Stimulated activated naive CD8-positive, alpha-beta T cell treated with anti-CD3 and anti-CD28 coated beads, Interleukin-15, Interleukin-2, amounts not matched to agents 100 ng/mL and 50 ng/mL, for 24 hours (primary cell): ENCODE measurements around the gene TACC3.
A peak's percentile ranks its signal among the peaks of the same experiment; 100 is the strongest.

Source experiments
- H3K27ac Mint-ChIP-seq: one replicate; pipeline ENCODE4 v1.8.0; 2021; ENCODE audit warnings: mild to moderate bottlenecking, mixed read lengths
- H3K27me3 Mint-ChIP-seq: one replicate; pipeline ENCODE4 v1.8.0; 2021; ENCODE audit warnings: mixed read lengths
- H3K36me3 Mint-ChIP-seq: one replicate; pipeline ENCODE4 v1.8.0; 2021; ENCODE audit warnings: low read depth, mixed read lengths
- H3K4me1 Mint-ChIP-seq: one replicate; pipeline ENCODE4 v1.8.0; 2021; ENCODE audit warnings: low read depth, mixed read lengths
- H3K4me3 Mint-ChIP-seq: one replicate; pipeline ENCODE4 v1.8.0; 2021; ENCODE audit warnings: mild to moderate bottlenecking, mixed read lengths
- H3K9me3 Mint-ChIP-seq: one replicate; pipeline ENCODE4 v1.8.0; 2021; ENCODE audit warnings: mixed read lengths

TACC3 gene

GRCh38 chr4:1721003-1721665 is at the start of gene TACC3, which contains the start of gene TMEM129:
Gene TACC3, plus strand, starts transcription at chr4:1721521. Its CDS starts 1,901 bp downstream, at chr4:1723422.
Gene TMEM129, minus strand, starts transcription at chr4:1721323. Its CDS starts 486 bp downstream, at chr4:1720837.
- no peaks in the 10 kb centered on the region for H3K27me3 Mint-ChIP-seq
- no peaks in the 10 kb centered on the region for H3K9me3 Mint-ChIP-seq
- H3K4me3 Mint-ChIP-seq, result peak within 1 kb of the TSS; percentile 96
- H3K36me3 Mint-ChIP-seq, result peaks cover 42% of the 10 kb centered on the region
- peak within 1 kb of the TSS; percentile 94 for H3K27ac Mint-ChIP-seq
- H3K4me1 Mint-ChIP-seq, result peaks cover 53% of the 10 kb centered on the region

GRCh38 chr4:1673671-1674070 is 47.6 kb upstream of the TACC3 start:
- H3K9me3 Mint-ChIP-seq, result no peaks in the 10 kb centered on the region
- H3K27ac Mint-ChIP-seq, result no peak overlapping the region
- no peaks in the 10 kb centered on the region for H3K36me3 Mint-ChIP-seq
- H3K4me1 Mint-ChIP-seq, result no peaks in the 10 kb centered on the region
- no peaks in the 10 kb centered on the region for H3K27me3 Mint-ChIP-seq
- no peak overlapping the region for H3K4me3 Mint-ChIP-seq

DNA sequence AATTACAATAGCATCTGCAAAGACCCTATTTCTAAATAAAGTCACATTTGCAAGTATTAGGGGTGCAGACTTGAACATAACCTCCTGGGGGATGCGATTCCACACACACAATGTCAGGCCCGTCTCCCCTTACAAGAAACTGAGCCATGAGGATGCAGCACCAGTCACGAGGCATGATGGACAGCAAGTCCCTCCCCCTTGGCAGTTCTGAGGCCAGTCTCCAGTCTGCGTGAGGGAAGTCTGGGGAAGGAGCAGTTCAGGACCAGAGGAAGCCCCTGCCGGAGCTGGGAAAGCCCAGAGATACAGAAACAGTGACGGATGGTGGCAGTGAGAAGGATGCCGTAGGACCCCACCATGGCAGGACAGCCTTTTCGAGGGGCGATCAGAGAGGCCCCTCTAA is 46.6 kb upstream of the TACC3 start:
- H3K4me1 Mint-ChIP-seq, result no peaks in the 10 kb centered on the region
- H3K36me3 Mint-ChIP-seq, result no peaks in the 10 kb centered on the region
- H3K27me3 Mint-ChIP-seq, result no peaks in the 10 kb centered on the region
- no peak overlapping the region for H3K4me3 Mint-ChIP-seq
- H3K27ac Mint-ChIP-seq, result no peak overlapping the region
- no peaks in the 10 kb centered on the region for H3K9me3 Mint-ChIP-seq

DNA sequence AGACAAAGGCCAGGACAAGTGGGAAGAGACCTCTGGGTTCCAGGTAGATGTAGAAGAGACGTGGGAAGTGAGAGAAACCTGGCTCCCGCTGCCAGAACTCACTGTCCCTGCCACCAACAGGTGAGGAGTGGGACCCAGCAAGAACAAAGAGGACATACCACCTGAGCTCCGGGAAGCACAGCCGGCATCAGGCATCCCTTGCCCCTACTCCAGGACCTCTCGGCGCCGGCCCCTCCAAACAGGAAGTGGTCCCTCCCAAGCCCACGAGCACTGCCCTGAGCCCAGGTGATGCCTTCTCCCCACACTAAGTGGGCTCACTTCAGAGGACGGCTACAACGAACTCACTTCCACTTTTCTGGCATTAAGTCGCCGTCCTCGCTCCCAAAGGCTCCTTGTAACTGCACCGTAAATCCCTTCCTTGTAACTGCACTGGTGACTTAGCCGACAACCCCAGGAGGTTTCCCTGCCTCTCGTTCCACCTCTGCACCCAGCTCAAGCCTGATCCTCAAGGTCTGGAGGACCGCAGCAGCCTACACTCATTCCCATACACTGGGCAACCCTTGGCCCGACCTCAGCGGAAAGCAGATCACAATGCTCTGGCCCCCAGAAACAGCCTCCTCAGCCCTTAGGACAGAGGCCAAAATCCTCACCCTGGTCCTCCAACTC is 46.1 kb upstream of the TACC3 start:
- no peaks in the 10 kb centered on the region for H3K4me1 Mint-ChIP-seq
- no peaks in the 10 kb centered on the region for H3K9me3 Mint-ChIP-seq
- H3K4me3 Mint-ChIP-seq, result no peak overlapping the region
- H3K36me3 Mint-ChIP-seq, result no peaks in the 10 kb centered on the region
- no peaks in the 10 kb centered on the region for H3K27me3 Mint-ChIP-seq
- H3K27ac Mint-ChIP-seq, result no peak overlapping the region

GRCh38 chr4:1675802-1676137 is 45.6 kb upstream of the TACC3 start:
- Mint-ChIP-seq H3K9me3 (no peaks in the 10 kb centered on the region), H3K36me3 (no peaks in the 10 kb centered on the region), H3K4me3 (no peak overlapping the region), H3K4me1 (no peaks in the 10 kb centered on the region), H3K27ac (no peak overlapping the region), H3K27me3 (no peaks in the 10 kb centered on the region)

GRCh38 chr4:1676605-1677525 is 44.5 kb upstream of the TACC3 start:
- Mint-ChIP-seq H3K27me3 (no peaks in the 10 kb centered on the region), H3K4me3 (no peak overlapping the region), H3K4me1 (no peaks in the 10 kb centered on the region), H3K9me3 (no peaks in the 10 kb centered on the region), H3K27ac (no peak overlapping the region), H3K36me3 (no peaks in the 10 kb centered on the region)

DNA sequence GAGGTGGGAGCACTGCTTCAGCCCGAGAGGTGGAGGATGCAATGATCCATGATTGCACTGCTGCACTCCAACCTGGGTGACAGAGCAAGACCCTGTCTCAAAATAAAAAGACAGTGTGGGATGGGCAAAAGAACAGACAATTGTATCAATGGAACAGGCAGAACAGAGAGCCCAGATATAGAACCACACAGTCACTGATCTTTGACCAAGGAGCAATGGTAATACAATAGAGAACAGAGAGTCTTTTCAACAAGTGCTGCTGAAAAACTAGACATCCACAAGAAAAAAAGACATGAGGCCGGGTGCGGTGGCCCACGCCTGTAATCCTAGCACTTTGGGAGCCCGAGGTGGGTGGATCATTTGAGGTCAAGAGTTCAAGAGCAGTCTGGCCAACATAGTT is 43.1 kb upstream of the TACC3 start:
- H3K9me3 Mint-ChIP-seq, result no peaks in the 10 kb centered on the region
- H3K4me3 Mint-ChIP-seq, result no peak overlapping the region
- H3K27ac Mint-ChIP-seq, result no peak overlapping the region
- peaks cover 1% of the 10 kb centered on the region for H3K27me3 Mint-ChIP-seq
- peaks cover 9% of the 10 kb centered on the region for H3K4me1 Mint-ChIP-seq
- no peaks in the 10 kb centered on the region for H3K36me3 Mint-ChIP-seq

GRCh38 chr4:1682860-1683259 is 38.5 kb upstream of the TACC3 start:
- no peaks in the 10 kb centered on the region for H3K36me3 Mint-ChIP-seq
- peaks cover 3% of the 10 kb centered on the region for H3K27me3 Mint-ChIP-seq
- H3K4me1 Mint-ChIP-seq, result peaks cover 13% of the 10 kb centered on the region
- peak overlapping the region; percentile 79 for H3K27ac Mint-ChIP-seq
- peak overlapping the region; percentile 82 for H3K4me3 Mint-ChIP-seq
- no peaks in the 10 kb centered on the region for H3K9me3 Mint-ChIP-seq

DNA sequence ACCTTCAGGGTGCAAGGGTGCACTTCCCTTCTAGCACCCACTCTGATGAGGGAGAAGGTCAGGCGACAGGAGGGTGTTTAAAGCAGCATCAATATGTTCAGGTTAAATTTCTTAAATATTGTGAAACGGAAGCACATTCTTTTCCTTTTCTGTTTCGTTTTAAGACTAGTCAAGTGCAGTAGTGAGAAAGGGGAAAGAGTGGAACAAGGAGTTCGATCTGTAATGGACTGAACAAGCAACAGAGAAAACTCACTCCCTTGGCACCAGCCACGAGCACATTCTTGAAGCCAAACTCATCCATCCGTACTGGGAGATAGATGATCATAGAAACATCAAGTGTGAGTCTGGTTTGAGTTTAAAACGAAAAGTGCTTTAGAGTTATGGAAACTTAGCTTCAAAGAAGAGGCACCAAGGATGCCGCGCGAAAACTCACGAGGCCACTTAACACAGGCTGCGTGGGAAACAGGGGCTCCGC is 38.0 kb upstream of the TACC3 start:
- peak overlapping the region; percentile 79 for H3K27ac Mint-ChIP-seq

DNA sequence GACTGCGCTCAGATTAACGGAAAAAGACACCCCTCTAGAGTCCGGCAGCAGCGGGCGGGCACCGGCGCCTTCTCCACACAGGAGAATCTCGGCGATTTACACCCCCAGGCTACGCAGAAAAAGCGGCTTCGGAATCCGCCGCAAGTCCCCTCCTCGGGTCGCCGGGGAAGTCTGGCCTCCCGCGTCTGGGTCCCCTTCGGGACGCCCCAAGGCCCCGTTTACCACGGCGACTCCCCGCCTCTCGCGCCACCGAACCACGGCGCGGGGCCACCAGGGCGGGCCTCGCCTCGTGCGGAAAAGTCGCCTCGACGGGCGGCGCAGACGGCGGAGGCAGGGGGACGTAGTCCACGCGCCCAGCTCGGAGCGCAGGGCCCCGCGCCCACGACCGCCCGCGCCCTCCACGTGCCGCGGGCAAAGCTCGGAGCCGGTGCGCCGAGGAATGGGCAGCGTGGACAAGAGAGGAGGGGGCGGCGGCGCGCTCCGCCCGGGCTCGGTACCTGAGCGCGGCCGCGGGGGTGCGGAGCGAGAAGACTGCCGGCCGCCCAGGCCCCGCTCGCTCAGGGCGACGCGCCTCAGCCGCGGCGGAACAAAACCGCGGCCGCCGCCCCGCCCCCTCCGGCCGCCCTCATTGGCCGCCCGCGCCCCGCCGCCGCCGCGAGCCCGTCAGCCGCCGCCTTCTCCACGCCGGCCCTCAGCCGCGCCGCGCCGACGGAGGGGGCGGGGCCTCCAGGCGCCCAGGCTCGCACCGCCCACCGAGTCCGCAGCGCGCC is 37.4 kb upstream of the TACC3 start, which contains the start of gene FAM53A:
FAM53A (minus strand) TSS at position 578 of the 770 bp plus-strand sequence. CDS start 15,572 bp downstream, outside the sequence.
- Mint-ChIP-seq H3K36me3 (peaks cover 2% of the 10 kb centered on the region), H3K4me3 (peak within 1 kb of the TSS; percentile 82), H3K4me1 (peaks cover 13% of the 10 kb centered on the region), H3K27ac (peak within 1 kb of the TSS; percentile 79), H3K27me3 (peaks cover 3% of the 10 kb centered on the region), H3K9me3 (no peaks in the 10 kb centered on the region)

More for the DNA sequence above, 38.0 kb upstream of the TACC3 start:
- H3K27me3 Mint-ChIP-seq, result peaks cover 3% of the 10 kb centered on the region
- peak overlapping the region; percentile 82 for H3K4me3 Mint-ChIP-seq
- no peaks in the 10 kb centered on the region for H3K9me3 Mint-ChIP-seq
- no peaks in the 10 kb centered on the region for H3K36me3 Mint-ChIP-seq
- peaks cover 13% of the 10 kb centered on the region for H3K4me1 Mint-ChIP-seq

- Mint-ChIP-seq H3K36me3 (peaks cover 8% of the 10 kb centered on the region), H3K4me3 (peak overlapping the region; percentile 51), H3K27ac (no peak overlapping the region), H3K9me3 (no peaks in the 10 kb centered on the region), H3K27me3 (peaks cover 3% of the 10 kb centered on the region), H3K4me1 (peaks cover 13% of the 10 kb centered on the region)
Measured at GRCh38 chr4:1684506-1685234, 36.7 kb upstream of the TACC3 start.

- H3K36me3 Mint-ChIP-seq, result peaks cover 12% of the 10 kb centered on the region
- H3K4me1 Mint-ChIP-seq, result peaks cover 13% of the 10 kb centered on the region
- H3K4me3 Mint-ChIP-seq, result no peak overlapping the region
- H3K27me3 Mint-ChIP-seq, result peaks cover 3% of the 10 kb centered on the region
- no peaks in the 10 kb centered on the region for H3K9me3 Mint-ChIP-seq
- no peak overlapping the region for H3K27ac Mint-ChIP-seq
Measured at GRCh38 chr4:1685235-1686150, 35.8 kb upstream of the TACC3 start.
